Central memory CD8-positive, alpha-beta T cell (primary cell): ENCODE data around the gene CDKAL1.

Source experiments
- ATAC-seq: fragments of 150-1000 bp; cut with Tn5 transposase; replicated peaks from 2 replicates; pipeline ENCODE4 v1.10.0; 2022; ENCODE audit warnings: mild to moderate bottlenecking, moderate FRiP score, moderate number of reproducible peaks; ENCODE audit not compliant: poor library complexity, severe bottlenecking; ENCODE audit errors: extremely low read depth
- DNase-seq, 2 donors: peaks; one replicate each; pipeline ENCODE4 v3.0.0; 2021; ENCODE audit warnings: low spot score in 2 of 2
- H3K27ac Mint-ChIP-seq: one replicate; pipeline ENCODE4 v1.8.0; 2022; ENCODE audit warnings: low read depth, mild to moderate bottlenecking, moderate library complexity, mixed read lengths
- H3K27me3 Mint-ChIP-seq: one replicate; pipeline ENCODE4 v1.8.0; 2022; ENCODE audit warnings: mixed read lengths
- H3K36me3 Mint-ChIP-seq: one replicate; pipeline ENCODE4 v1.8.0; 2022; ENCODE audit warnings: mild to moderate bottlenecking, moderate library complexity, mixed read lengths; ENCODE audit not compliant: insufficient read depth
- H3K4me1 Mint-ChIP-seq: one replicate; pipeline ENCODE4 v1.8.0; 2022; ENCODE audit warnings: mixed read lengths
- H3K4me3 Mint-ChIP-seq: one replicate; pipeline ENCODE4 v1.8.0; 2022; ENCODE audit warnings: mild to moderate bottlenecking, moderate library complexity, mixed read lengths
- H3K9me3 Mint-ChIP-seq: one replicate; pipeline ENCODE4 v1.8.0; 2022; ENCODE audit warnings: mixed read lengths

The CDKAL1 gene

DNA sequence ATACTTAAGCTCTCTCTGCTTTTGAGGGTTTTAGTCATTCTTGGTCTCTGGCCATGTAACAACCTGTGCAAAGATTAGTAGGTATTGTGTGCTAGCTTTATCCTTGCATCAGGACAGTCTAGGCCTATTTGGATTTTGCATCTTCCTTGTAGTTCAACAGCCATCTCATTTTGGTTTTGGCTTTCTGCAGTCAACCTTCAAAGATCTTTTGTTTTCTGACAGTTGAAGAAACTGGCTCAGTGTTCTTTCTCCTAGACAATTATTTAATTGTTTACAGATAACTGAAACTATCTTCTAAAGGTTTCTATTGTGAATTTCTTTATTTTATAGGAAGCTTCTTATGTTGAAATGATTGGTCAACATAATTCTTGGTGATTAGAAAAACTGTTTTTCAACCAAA lies 307.5 kb downstream of the CDKAL1 start:
- no peak for DNase-seq
- peaks cover 6% of the 10 kb centered on the region for H3K36me3 Mint-ChIP-seq
- H3K4me1 Mint-ChIP-seq, result peaks cover 24% of the 10 kb centered on the region
- no peaks in the 10 kb centered on the region for H3K9me3 Mint-ChIP-seq
- ATAC-seq, result no peak
- no peaks in the 10 kb centered on the region for H3K27me3 Mint-ChIP-seq
- H3K4me3 Mint-ChIP-seq, result no peak overlapping the region
- H3K27ac Mint-ChIP-seq, result no peak overlapping the region

- no peak overlapping the region for H3K4me3 Mint-ChIP-seq
- no peak for DNase-seq
- no peak for ATAC-seq
- no peaks in the 10 kb centered on the region for H3K9me3 Mint-ChIP-seq
- peaks cover 13% of the 10 kb centered on the region for H3K4me1 Mint-ChIP-seq
- no peak overlapping the region for H3K27ac Mint-ChIP-seq
- H3K36me3 Mint-ChIP-seq, result peaks cover 3% of the 10 kb centered on the region
- no peaks in the 10 kb centered on the region for H3K27me3 Mint-ChIP-seq
Measured at GRCh38 chr6:20845592-20845991, 311.3 kb downstream of the CDKAL1 start.

DNA sequence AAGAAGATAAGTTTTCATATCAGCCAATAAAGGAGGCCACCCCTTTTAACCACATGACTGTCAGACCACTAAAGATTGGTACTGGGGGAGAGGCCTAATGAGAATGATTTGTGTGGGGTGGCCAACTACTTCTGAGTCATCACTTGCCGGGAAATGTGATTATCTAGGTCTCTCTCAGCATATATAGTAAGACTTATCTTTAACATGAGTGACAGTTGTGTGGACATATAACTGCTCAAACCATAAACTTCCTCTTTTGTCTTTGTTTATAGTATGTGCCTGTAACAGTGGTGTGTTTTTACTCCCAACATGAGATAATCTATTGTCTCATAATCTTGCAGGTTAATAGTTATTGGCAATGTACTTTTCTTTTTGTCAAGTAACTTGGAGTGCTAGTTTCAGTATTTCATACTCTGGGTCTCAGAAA lies 312.4 kb downstream of the CDKAL1 start:
- H3K4me3 Mint-ChIP-seq, result no peak overlapping the region
- no peak overlapping the region for H3K27ac Mint-ChIP-seq
- H3K4me1 Mint-ChIP-seq, result peaks cover 13% of the 10 kb centered on the region
- no peaks in the 10 kb centered on the region for H3K9me3 Mint-ChIP-seq
- peak; percentile 36 for ATAC-seq
- H3K36me3 Mint-ChIP-seq, result peaks cover 4% of the 10 kb centered on the region
- DNase-seq, result no peak
- no peaks in the 10 kb centered on the region for H3K27me3 Mint-ChIP-seq

- Mint-ChIP-seq H3K4me1 (peaks cover 13% of the 10 kb centered on the region), H3K36me3 (peaks cover 4% of the 10 kb centered on the region), H3K9me3 (no peaks in the 10 kb centered on the region), H3K27me3 (no peaks in the 10 kb centered on the region), H3K4me3 (no peak overlapping the region), H3K27ac (no peak overlapping the region)
- DNase-seq (no peak), ATAC-seq (no peak)
Measured at GRCh38 chr6:20847904-20848303, 313.6 kb downstream of the CDKAL1 start.

DNA sequence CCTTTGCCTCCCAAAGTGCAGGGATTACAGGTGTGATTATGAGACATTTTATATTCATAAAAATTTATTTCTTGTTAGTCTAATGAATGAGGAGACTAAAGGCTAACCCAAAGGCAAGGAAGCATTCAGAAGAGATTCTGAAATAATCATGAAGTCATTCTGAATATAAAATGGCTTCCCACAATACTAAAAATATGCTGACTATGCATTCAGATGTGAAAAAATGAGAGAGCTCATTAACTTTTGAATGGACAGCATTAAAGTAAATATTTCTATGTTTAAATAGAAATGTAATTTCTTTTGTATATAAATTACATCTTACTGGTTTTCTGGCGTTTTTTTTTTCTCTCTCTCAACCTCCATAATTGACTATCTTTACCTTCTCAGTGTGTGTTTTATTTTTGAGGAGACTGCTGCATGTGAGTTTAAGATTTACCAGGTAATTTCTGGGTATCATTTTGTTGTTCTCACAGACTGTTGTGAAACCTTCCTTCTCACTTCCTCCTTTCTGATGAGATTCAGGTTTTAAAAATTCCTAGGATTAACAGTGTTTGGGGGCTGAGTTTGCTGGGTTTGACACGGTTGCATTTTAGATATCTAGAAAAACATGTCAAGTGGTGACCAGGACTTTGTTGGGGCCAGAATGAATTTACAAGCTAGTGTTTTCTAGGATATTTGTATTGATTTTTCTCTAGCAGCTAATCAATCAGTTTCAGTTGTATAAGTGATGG lies 316.6 kb downstream of the CDKAL1 start:
- DNase-seq (no peak), ATAC-seq (no peak)
- Mint-ChIP-seq H3K4me3 (no peak overlapping the region), H3K36me3 (peaks cover 1% of the 10 kb centered on the region), H3K4me1 (peaks cover 15% of the 10 kb centered on the region), H3K27me3 (no peaks in the 10 kb centered on the region), H3K9me3 (no peaks in the 10 kb centered on the region), H3K27ac (no peak overlapping the region)

GRCh38 chr6:20851795-20852194 lies 317.5 kb downstream of the CDKAL1 start:
- Mint-ChIP-seq H3K27ac (no peak overlapping the region), H3K4me1 (peaks cover 13% of the 10 kb centered on the region), H3K27me3 (no peaks in the 10 kb centered on the region), H3K36me3 (peaks cover 1% of the 10 kb centered on the region), H3K4me3 (no peak overlapping the region), H3K9me3 (no peaks in the 10 kb centered on the region)
- ATAC-seq (no peak), DNase-seq (no peak)

DNA sequence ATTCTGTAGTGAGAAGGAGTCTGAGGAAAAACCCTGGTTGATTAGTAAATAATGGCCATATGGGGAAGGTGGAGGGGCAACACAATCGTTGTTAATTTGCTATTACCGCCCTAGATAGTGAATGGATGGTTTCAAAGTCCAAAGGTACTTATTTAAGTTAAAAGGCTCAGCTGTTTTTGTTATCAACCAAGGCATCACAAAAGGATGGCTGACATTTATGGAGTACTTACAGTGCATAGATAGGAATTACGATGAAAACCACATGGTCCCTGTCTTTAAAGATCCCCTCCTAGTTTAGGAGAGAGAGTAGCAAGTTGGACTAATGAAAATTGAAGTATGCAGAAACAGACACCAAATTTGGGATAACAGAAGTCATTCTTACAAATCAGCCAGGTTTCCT lies 319.6 kb downstream of the CDKAL1 start:
- peaks cover 5% of the 10 kb centered on the region for H3K4me1 Mint-ChIP-seq

GRCh38 chr6:20856681-20857288 lies 322.5 kb downstream of the CDKAL1 start:
- Mint-ChIP-seq H3K36me3 (peaks cover 2% of the 10 kb centered on the region), H3K9me3 (no peaks in the 10 kb centered on the region), H3K4me3 (no peak overlapping the region), H3K4me1 (peaks cover 5% of the 10 kb centered on the region), H3K27me3 (no peaks in the 10 kb centered on the region), H3K27ac (no peak overlapping the region)
- ATAC-seq (no peak), DNase-seq (no peak)

More for the DNA sequence above, 319.6 kb downstream of the CDKAL1 start:
- ATAC-seq (no peak), DNase-seq (no peak)
- Mint-ChIP-seq H3K27ac (no peak overlapping the region), H3K4me3 (no peak overlapping the region), H3K27me3 (no peaks in the 10 kb centered on the region), H3K36me3 (peaks cover 1% of the 10 kb centered on the region), H3K9me3 (no peaks in the 10 kb centered on the region)

DNA sequence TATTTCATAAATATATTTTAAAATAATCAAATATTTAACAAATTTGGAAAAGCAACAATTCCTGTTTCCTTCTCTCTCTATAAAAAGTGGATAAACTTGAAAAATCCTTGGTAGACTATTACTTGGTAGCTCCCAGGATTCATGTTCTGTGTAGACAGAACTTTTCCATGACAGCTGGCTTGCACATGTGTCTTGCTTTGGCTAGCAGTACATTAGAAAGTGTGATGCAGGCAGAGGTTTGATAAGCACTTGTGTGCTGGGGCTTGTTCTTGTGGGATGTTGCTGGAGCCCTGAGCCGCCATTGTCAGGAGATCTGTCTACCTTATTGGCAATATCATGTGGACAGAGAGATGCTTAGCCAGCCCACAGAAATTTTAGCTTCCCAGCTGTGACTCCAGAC lies 327.2 kb downstream of the CDKAL1 start:
- no peaks in the 10 kb centered on the region for H3K9me3 Mint-ChIP-seq
- H3K27ac Mint-ChIP-seq, result no peak overlapping the region
- no peaks in the 10 kb centered on the region for H3K27me3 Mint-ChIP-seq
- no peak for DNase-seq
- no peak for ATAC-seq
- H3K4me1 Mint-ChIP-seq, result no peaks in the 10 kb centered on the region
- peaks cover 2% of the 10 kb centered on the region for H3K36me3 Mint-ChIP-seq
- no peak overlapping the region for H3K4me3 Mint-ChIP-seq

- no peak for ATAC-seq
- peaks cover 15% of the 10 kb centered on the region for H3K4me1 Mint-ChIP-seq
- H3K27ac Mint-ChIP-seq, result no peak overlapping the region
- H3K27me3 Mint-ChIP-seq, result no peaks in the 10 kb centered on the region
- no peaks in the 10 kb centered on the region for H3K36me3 Mint-ChIP-seq
- H3K9me3 Mint-ChIP-seq, result no peaks in the 10 kb centered on the region
- no peak overlapping the region for H3K4me3 Mint-ChIP-seq
- DNase-seq, result no peak
Measured at GRCh38 chr6:20866036-20866435, 331.8 kb downstream of the CDKAL1 start.

DNA sequence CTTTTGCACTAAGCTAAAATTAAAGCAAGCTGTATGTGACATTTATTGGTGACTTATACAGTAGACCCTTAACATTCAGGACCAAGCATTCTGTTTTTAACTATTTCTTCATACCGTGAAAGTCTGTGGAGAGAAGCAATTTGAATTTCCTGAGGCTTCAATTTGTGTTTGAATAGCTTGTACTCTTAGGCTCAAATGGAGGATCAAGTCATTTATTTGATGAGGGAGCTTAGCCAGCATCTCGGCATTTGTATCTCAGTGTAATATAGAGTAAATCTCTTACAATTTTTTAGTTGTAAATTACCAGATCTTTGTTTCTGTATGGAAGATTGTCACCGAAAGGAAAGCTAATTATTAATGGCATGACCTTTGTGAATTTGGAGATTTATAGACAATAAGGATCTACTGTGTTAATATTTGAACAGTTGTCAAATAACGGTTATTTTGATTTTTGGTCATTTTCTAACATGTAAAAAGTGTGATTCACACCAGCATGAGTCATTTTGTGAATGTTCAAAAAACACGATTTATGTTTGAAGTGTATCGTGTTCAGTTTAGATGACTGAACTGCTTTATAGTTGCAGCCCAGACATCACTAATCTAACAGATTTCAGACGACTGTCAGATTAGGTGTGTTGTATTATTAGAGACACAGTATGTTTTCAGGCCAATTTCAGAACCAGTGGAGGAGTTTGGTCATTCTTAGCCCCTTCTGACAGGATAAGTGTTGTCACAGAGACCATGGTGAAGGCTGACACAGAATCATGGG lies 332.9 kb downstream of the CDKAL1 start:
- ATAC-seq, result no peak

GRCh38 chr6:20868397-20869096 lies 334.3 kb downstream of the CDKAL1 start:
- no peak for ATAC-seq

More for the DNA sequence above, 332.9 kb downstream of the CDKAL1 start:
- H3K36me3 Mint-ChIP-seq, result no peaks in the 10 kb centered on the region
- no peaks in the 10 kb centered on the region for H3K9me3 Mint-ChIP-seq
- no peaks in the 10 kb centered on the region for H3K27me3 Mint-ChIP-seq
- H3K4me3 Mint-ChIP-seq, result no peak overlapping the region
- H3K4me1 Mint-ChIP-seq, result peaks cover 15% of the 10 kb centered on the region
- DNase-seq, result no peak
- no peak overlapping the region for H3K27ac Mint-ChIP-seq

More at GRCh38 chr6:20868397-20869096, 334.3 kb downstream of the CDKAL1 start:
- Mint-ChIP-seq H3K36me3 (peaks cover under 1% of the 10 kb centered on the region), H3K27me3 (no peaks in the 10 kb centered on the region), H3K27ac (no peak overlapping the region), H3K4me1 (peaks cover 15% of the 10 kb centered on the region), H3K9me3 (no peaks in the 10 kb centered on the region), H3K4me3 (no peak overlapping the region)
- no peak for DNase-seq
